Mucosa of descending colon (tissue), 3 donors: ENCODE data around the gene DPH7. TPM values are rescaled to one million over a fixed set of nuclear protein-coding genes. Genes with fewer than 3 reads are reported as not detected.

Source experiments
- ATAC-seq: fragments of 200-7000 bp; cut with Tn5 transposase; one replicate; pipeline ENCODE4 v1.9.1; 2020; ENCODE audit warnings: mild to moderate bottlenecking, moderate library complexity
- DNase-seq, 3 donors: peaks; one replicate each; pipeline ENCODE4 v3.0.0-alpha.2; 2020
- H3K36me3 ChIP-seq: fragments of 200-600 bp; one replicate; pipeline ENCODE4 v1.8.0; 2021; ENCODE audit warnings: low read depth, mild to moderate bottlenecking
- H3K4me1 ChIP-seq: fragments of 200-600 bp; one replicate; pipeline ENCODE4 v1.8.0; 2021; ENCODE audit warnings: low read depth, mild to moderate bottlenecking
- H3K4me3 ChIP-seq: fragments of 200-600 bp; one replicate; pipeline ENCODE4 v1.8.0; 2021; ENCODE audit warnings: mild to moderate bottlenecking
- H3K9me3 ChIP-seq: fragments of 200-600 bp; one replicate; pipeline ENCODE4 v1.8.0; 2021; ENCODE audit warnings: mild to moderate bottlenecking
- CTCF ChIP-seq: fragments of 200-600 bp; IDR thresholded peaks from one replicate; pipeline ENCODE4 v1.8.0; 2022; ENCODE audit warnings: antibody characterized with exemption, mild to moderate bottlenecking
- intact Hi-C, 2 donors: fragments of 100-400 bp; cut with DNase I in 1 of 2; cut with micrococcal nuclease in 1 of 2; formaldehyde crosslinking; loops; one replicate each; pipeline versions ENCODE4 v1.11.0 to v1.11.1; 2022; cut with DNase I, micrococcal nuclease
- total RNA-seq, 3 donors: library from RNA; stranded (reverse); fragmentation: NEBNext Ultra II Directional in 2 of 3; extraction: Animal tissue kit (Norgen Biotek cat#: 25700) in 2 of 3; gene quantifications; one replicate each; pipeline versions ENCODE4 v1.2.1 to v1.2.4, GENCODE V29; 2021 to 2023
- donor health status: DM: no; HTN: no; CAD: no; lungs with moderate emphysema.
- donor health status: DM: no; HTN: no; CAD: no.
- donor health status: DM: no; HTN: yes; CAD: no.

The DPH7 gene
- total RNA-seq, 3 donors from 2014 or later, result 24.5 to 33.5 (median 29.3) TPM

- no peak for TF ChIP-seq CTCF
- Histone ChIP-seq H3K9me3 (no peaks in the 10 kb centered on the region), H3K36me3 (no peaks in the 10 kb centered on the region), H3K4me3 (no peak overlapping the region), H3K4me1 (no peaks in the 10 kb centered on the region)
- intact Hi-C loops, result no loop called here
- DNase-seq (no peak), ATAC-seq (no peak)
Measured at GRCh38 chr9:137509198-137509597, 69.5 kb downstream of the DPH7 start.

- ATAC-seq (peak; percentile 15), DNase-seq (peak in 1 of 3 donors; percentile 26)
- Histone ChIP-seq H3K9me3 (no peaks in the 10 kb centered on the region), H3K36me3 (no peaks in the 10 kb centered on the region), H3K4me1 (no peaks in the 10 kb centered on the region), H3K4me3 (no peak overlapping the region)
- TF ChIP-seq CTCF, result no peak
- intact Hi-C loops, result no loop called here
Measured at GRCh38 chr9:137506702-137507171, 72.0 kb downstream of the DPH7 start.

GRCh38 chr9:137506274-137506673 lies 72.5 kb downstream of the DPH7 start:
- DNase-seq (peak in 1 of 3 donors; percentile 47), ATAC-seq (peak; percentile 32)
- no peak for TF ChIP-seq CTCF
- intact Hi-C loops, result no loop called here
- Histone ChIP-seq H3K36me3 (no peaks in the 10 kb centered on the region), H3K4me1 (no peaks in the 10 kb centered on the region), H3K4me3 (no peak overlapping the region), H3K9me3 (no peaks in the 10 kb centered on the region)

- H3K4me1 ChIP-seq, result no peaks in the 10 kb centered on the region
- H3K9me3 ChIP-seq, result no peaks in the 10 kb centered on the region
- H3K4me3 ChIP-seq, result no peak overlapping the region
- H3K36me3 ChIP-seq, result no peaks in the 10 kb centered on the region
- no peak for TF ChIP-seq CTCF
- intact Hi-C loops, result no loop called here
- ATAC-seq (no peak), DNase-seq (peak in 1 of 3 donors; percentile 44)
Measured at GRCh38 chr9:137505421-137506140, 73.1 kb downstream of the DPH7 start.

Other genes with a start within 250 kb of the DPH7 start
- gene EXD3, start 155.8 kb downstream of the DPH7 start, total RNA-seq, result 10 to 100 TPM; 39.4 to 56.7 (median 40.1) TPM
- gene NOXA1, start 155.5 kb downstream of the DPH7 start, total RNA-seq, result 10 to 100 TPM; 18.0 to 41.5 (median 27.2) TPM
- gene ENTPD8, start 137.6 kb downstream of the DPH7 start, total RNA-seq, result 100 to 1,000 TPM in 1 of 3 donors, 10 to 100 TPM in 2; 36.7 to 127 (median 74.8) TPM
- 10 to 100 TPM; 30.1 to 48.0 (median 43.4) TPM for gene NSMF, start 119.6 kb downstream of the DPH7 start, total RNA-seq
- 10 to 100 TPM; 16.7 to 27.4 (median 17.2) TPM for gene PNPLA7, start 28.5 kb downstream of the DPH7 start, total RNA-seq
- gene MRPL41, start 27.0 kb downstream of the DPH7 start, total RNA-seq, result 10 to 100 TPM; 67.1 to 93.8 (median 93.5) TPM
- 10 to 100 TPM; 14.2 to 18.5 (median 18.4) TPM for gene ZMYND19, start 11.6 kb upstream of the DPH7 start, total RNA-seq
- 100 to 1,000 TPM in 1 of 3 donors, 10 to 100 TPM in 2; 58.1 to 111 (median 100.0) TPM for gene ARRDC1, start 26.8 kb upstream of the DPH7 start, total RNA-seq
- gene EHMT1, start 40.1 kb upstream of the DPH7 start, total RNA-seq, result 10 to 100 TPM; 78.4 to 90.8 (median 83.3) TPM